GM12891 (cell line): ENCODE results near the gene OSBPL1A.

Experiments
- PAX5 ChIP-seq: IDR thresholded peaks from 2 replicates; pipeline ENCODE4 v1.6.1; 2011; ENCODE audit warnings: low read length, moderate library complexity, mild to moderate bottlenecking; ENCODE audit not compliant: insufficient read depth, severe bottlenecking
- POLR2A ChIP-seq: IDR thresholded peaks from 2 replicates; pipeline ENCODE4 v1.6.1; 2011; ENCODE audit warnings: low read depth, low read length, control low read depth
- POLR2AphosphoS5 ChIP-seq: IDR thresholded peaks from 2 replicates; pipeline ENCODE4 v1.6.1; 2011; ENCODE audit warnings: low read depth, low read length, control low read depth
- POU2F2 ChIP-seq: IDR thresholded peaks from 2 replicates; pipeline ENCODE4 v1.6.1; 2011; ENCODE audit warnings: low read depth, mild to moderate bottlenecking, control low read depth, low read length, moderate library complexity
- TAF1 ChIP-seq: IDR thresholded peaks from 2 replicates; pipeline ENCODE4 v1.6.1; 2011; ENCODE audit warnings: low read depth, low read length, control low read depth

GRCh38 chr18:24273596-24273995 lies 124.0 kb downstream of the OSBPL1A start:
- TF ChIP-seq POLR2A (no peak), TAF1 (no peak), POLR2AphosphoS5 (no peak), POU2F2 (no peak), PAX5 (no peak)
